Neural progenitor cell (in vitro differentiated cells): ENCODE data around the gene CRYGS. TPM values are rescaled to one million over a fixed set of nuclear protein-coding genes. Genes with fewer than 3 reads are reported as not detected.

ENCODE experiments used
- DNase-seq: peaks from one replicate; pipeline ENCODE4 v3.0.0-alpha.2; 2016; ENCODE audit warnings: low spot score
- H2AFZ ChIP-seq: fragments of 200-600 bp; sonication (generic); replicated peaks from 2 replicates; pipeline ENCODE4 v1.6.1; 2016; ENCODE audit warnings: antibody characterized with exemption
- H3F3A ChIP-seq: fragments of 200-600 bp; sonication (generic); 2 replicates; pipeline ENCODE4 v1.6.1; 2016; ENCODE audit warnings: antibody characterized with exemption, low read depth
- H3K27ac ChIP-seq: fragments of 200-600 bp; sonication (generic); 2 replicates; pipeline ENCODE4 v1.5.1; 2016; ENCODE audit warnings: mild to moderate bottlenecking
- H3K27me3 ChIP-seq: fragments of 200-600 bp; sonication (generic); 2 replicates; pipeline ENCODE4 v1.6.1; 2016; ENCODE audit warnings: mild to moderate bottlenecking, moderate library complexity
- H3K36me3 ChIP-seq: fragments of 200-600 bp; sonication (generic); 2 replicates; pipeline ENCODE4 v1.5.1; 2016
- H3K4me1 ChIP-seq: fragments of 200-600 bp; sonication (generic); 2 replicates; pipeline ENCODE4 v1.6.1; 2016; ENCODE audit warnings: mixed run types
- H3K4me2 ChIP-seq: fragments of 200-600 bp; sonication (generic); 2 replicates; pipeline ENCODE4 v1.6.1; 2016
- H3K4me3 ChIP-seq: fragments of 200-600 bp; sonication (generic); 2 replicates; pipeline ENCODE4 v1.5.1; 2016
- H3K79me2 ChIP-seq: fragments of 200-600 bp; sonication (generic); 2 replicates; pipeline ENCODE4 v1.6.1; 2016; ENCODE audit warnings: low read depth
- H3K9ac ChIP-seq: fragments of 200-600 bp; sonication (generic); 2 replicates; pipeline ENCODE4 v1.6.1; 2016
- H3K9me3 ChIP-seq: fragments of 200-600 bp; sonication (generic); 2 replicates; pipeline ENCODE4 v1.5.1; 2016; ENCODE audit warnings: low read depth
- H4K20me1 ChIP-seq: fragments of 200-600 bp; sonication (generic); 2 replicates; pipeline ENCODE4 v1.6.1; 2016; ENCODE audit warnings: low read depth
- H3K27ac Mint-ChIP-seq: 3 replicates; pipeline ENCODE4 v1.8.0; 2021; ENCODE audit warnings: mixed read lengths
- H3K27me3 Mint-ChIP-seq: 2 replicates; pipeline ENCODE4 v1.8.0; 2022; ENCODE audit warnings: low read depth, mild to moderate bottlenecking, inconsistent platforms, moderate library complexity, mixed read lengths; ENCODE audit not compliant: insufficient read depth
- H3K36me3 Mint-ChIP-seq: 3 replicates; pipeline ENCODE4 v1.8.0; 2021; ENCODE audit warnings: mixed read lengths
- H3K4me1 Mint-ChIP-seq: 3 replicates; pipeline ENCODE4 v1.8.0; 2021; ENCODE audit warnings: mixed read lengths
- H3K4me3 Mint-ChIP-seq: 3 replicates; pipeline ENCODE4 v1.8.0; 2021; ENCODE audit warnings: mild to moderate bottlenecking, moderate library complexity, mixed read lengths
- H3K9me3 Mint-ChIP-seq: 3 replicates; pipeline ENCODE4 v1.8.0; 2020; ENCODE audit warnings: mixed read lengths
- CTCF ChIP-seq: fragments of 200-600 bp; sonication (generic); IDR thresholded peaks from 2 replicates; pipeline ENCODE4 v1.5.1; 2017; ENCODE audit warnings: antibody characterized with exemption, mild to moderate bottlenecking
- EZH2 ChIP-seq: fragments of 200-600 bp; sonication (generic); IDR thresholded peaks from 2 replicates; pipeline ENCODE4 v1.6.1; 2017; ENCODE audit warnings: antibody characterized with exemption, mild to moderate bottlenecking, moderate library complexity
- EZH2phosphoT487 ChIP-seq: fragments of 200-600 bp; sonication (generic); IDR thresholded peaks from 2 replicates; pipeline ENCODE4 v1.6.1; 2017; ENCODE audit warnings: antibody characterized with exemption
- total RNA-seq: library from RNA; depleted of rRNA; stranded (reverse); fragments of >200 nt; gene quantifications from 2 replicates; pipeline ENCODE4 v1.2.3, GENCODE V29; 2015; ENCODE audit warnings: low replicate concordance

The CRYGS gene
- total RNA-seq, 1 donor from 2014 or later = 1.1 TPM

- Histone ChIP-seq H3K79me2 (no peaks in the 10 kb centered on the region), H3K36me3 (no peaks in the 10 kb centered on the region), H3K4me2 (no peak overlapping the region), H2AFZ (no peak overlapping the region), H4K20me1 (no peaks in the 10 kb centered on the region), H3K27ac (no peak overlapping the region), H3K4me3 (no peak overlapping the region), H3K4me1 (peaks cover 36% of the 10 kb centered on the region), H3K9me3 (no peaks in the 10 kb centered on the region), H3K9ac (no peak overlapping the region), H3F3A (peaks cover 9% of the 10 kb centered on the region), H3K27me3 (no peaks in the 10 kb centered on the region)
- peaks cover 13% of the 10 kb centered on the region for H3K9me3 Mint-ChIP-seq
- H3K27me3 Mint-ChIP-seq = peaks cover 7% of the 10 kb centered on the region
- peaks cover 65% of the 10 kb centered on the region for H3K4me1 Mint-ChIP-seq
- no peak for DNase-seq
- H3K4me3 Mint-ChIP-seq = no peak overlapping the region
- TF ChIP-seq EZH2phosphoT487 (no peak), EZH2 (no peak), CTCF (no peak)
- H3K36me3 Mint-ChIP-seq = no peaks in the 10 kb centered on the region
- peak overlapping the region; percentile 57 for H3K27ac Mint-ChIP-seq
Measured at GRCh38 chr3:186523022-186523421, 21.2 kb downstream of the CRYGS start.

GRCh38 chr3:186520957-186521842 is 23.0 kb downstream of the CRYGS start:
- Mint-ChIP-seq H3K9me3 (peaks cover 6% of the 10 kb centered on the region), H3K27ac (peak overlapping the region; percentile 81), H3K4me1 (peaks cover 73% of the 10 kb centered on the region), H3K4me3 (peak overlapping the region; percentile 68), H3K36me3 (no peaks in the 10 kb centered on the region), H3K27me3 (peaks cover 5% of the 10 kb centered on the region)
- Histone ChIP-seq H3K9me3 (no peaks in the 10 kb centered on the region), H3K27ac (no peak overlapping the region), H4K20me1 (no peaks in the 10 kb centered on the region), H2AFZ (peak overlapping the region; percentile 60), H3K27me3 (no peaks in the 10 kb centered on the region), H3F3A (peaks cover 9% of the 10 kb centered on the region), H3K4me2 (peak overlapping the region; percentile 7), H3K36me3 (no peaks in the 10 kb centered on the region), H3K79me2 (no peaks in the 10 kb centered on the region), H3K9ac (no peak overlapping the region), H3K4me1 (peaks cover 39% of the 10 kb centered on the region), H3K4me3 (no peak overlapping the region)
- DNase-seq = no peak
- TF ChIP-seq EZH2phosphoT487 (no peak), EZH2 (no peak), CTCF (no peak)

GRCh38 chr3:186520431-186520830 is 23.7 kb downstream of the CRYGS start:
- Mint-ChIP-seq H3K9me3 (peaks cover 6% of the 10 kb centered on the region), H3K27me3 (peaks cover 11% of the 10 kb centered on the region), H3K4me3 (peak overlapping the region; percentile 68), H3K4me1 (peaks cover 68% of the 10 kb centered on the region), H3K27ac (peak overlapping the region; percentile 81), H3K36me3 (no peaks in the 10 kb centered on the region)
- Histone ChIP-seq H3K36me3 (no peaks in the 10 kb centered on the region), H3K79me2 (no peaks in the 10 kb centered on the region), H3F3A (peaks cover 9% of the 10 kb centered on the region), H3K4me1 (peaks cover 39% of the 10 kb centered on the region), H3K9ac (no peak overlapping the region), H3K4me3 (no peak overlapping the region), H3K27me3 (no peaks in the 10 kb centered on the region), H2AFZ (no peak overlapping the region), H3K27ac (no peak overlapping the region), H3K4me2 (no peak overlapping the region), H4K20me1 (no peaks in the 10 kb centered on the region), H3K9me3 (no peaks in the 10 kb centered on the region)
- TF ChIP-seq EZH2phosphoT487 (no peak), EZH2 (no peak), CTCF (no peak)
- no peak for DNase-seq
